Measurements from ENCODE around the gene TRAFD1.
"Not testable (repeated sequence)": the region's sequence is repeated elsewhere in the genome, so short reads cannot be mapped to it uniquely, and the experiment has no call there.

Gene TRAFD1

GRCh38 chr12:112103758-112104503 lies 21.4 kb upstream of the TRAFD1 start:
- Histone ChIP-seq H3K4me1 (ENCODE audit: insufficient read depth, low read length) (peaks cover 28% of the 10 kb centered on the region), H3K9ac (ENCODE audit: low read length) (no peak overlapping the region), H3K4me3 (ENCODE audit: low read depth in 1 of 2, low read length in 2 of 2) (no peak overlapping the region), H3K27ac (ENCODE audit: low read depth, low read length) (no peak overlapping the region), H3K9me3 (ENCODE audit: low read length) (no peaks in the 10 kb centered on the region), H3K27me3 (ENCODE audit: control insufficient read depth in 1 of 2, insufficient read depth in 2 of 2, low read length in 2 of 2) (no peaks in the 10 kb centered on the region), H3K36me3 (ENCODE audit: insufficient read depth, low read length) (peaks cover 4% of the 10 kb centered on the region)

GRCh38 chr12:112105891-112106290 lies 19.5 kb upstream of the TRAFD1 start:
- Histone ChIP-seq H3K4me1 (ENCODE audit: insufficient read depth, low read length) (peaks cover 28% of the 10 kb centered on the region), H3K4me3 (ENCODE audit: low read depth in 1 of 2, low read length in 2 of 2) (no peak overlapping the region), H3K27ac (ENCODE audit: low read depth, low read length) (no peak overlapping the region), H3K9ac (ENCODE audit: low read length) (no peak overlapping the region), H3K27me3 (ENCODE audit: control insufficient read depth in 1 of 2, insufficient read depth in 2 of 2, low read length in 2 of 2) (no peaks in the 10 kb centered on the region), H3K9me3 (ENCODE audit: low read length) (no peaks in the 10 kb centered on the region), H3K36me3 (ENCODE audit: insufficient read depth, low read length) (peaks cover 4% of the 10 kb centered on the region)

- Histone ChIP-seq H3K9me3 (ENCODE audit: low read length) (no peaks in the 10 kb centered on the region), H3K9ac (ENCODE audit: low read length) (peak overlapping the region; percentile 69), H3K4me1 (ENCODE audit: insufficient read depth, low read length) (peaks cover 28% of the 10 kb centered on the region)
Observed at GRCh38 chr12:112107306-112108201, 17.8 kb upstream of the TRAFD1 start.

GRCh38 chr12:112108202-112109079 lies 16.9 kb upstream of the TRAFD1 start, which contains the start of gene NAA25:
Gene NAA25 (minus strand): TSS chr12:112108783. CDS start chr12:112108773, 10 bp downstream.
- Histone ChIP-seq H3K4me3 (ENCODE audit: low read depth in 1 of 2, low read length in 2 of 2) (peak within 1 kb of the TSS; percentile 69 to 99), H3K36me3 (ENCODE audit: insufficient read depth, low read length) (no peaks in the 10 kb centered on the region), H3K9ac (ENCODE audit: low read length) (peak within 1 kb of the TSS; percentile 99), H3K9me3 (ENCODE audit: low read length) (no peaks in the 10 kb centered on the region), H3K4me1 (ENCODE audit: insufficient read depth, low read length) (peaks cover 28% of the 10 kb centered on the region), H3K27ac (ENCODE audit: low read depth, low read length) (peak within 1 kb of the TSS; percentile 100), H3K27me3 (ENCODE audit: control insufficient read depth in 1 of 2, insufficient read depth in 2 of 2, low read length in 2 of 2) (no peaks in the 10 kb centered on the region)

More at GRCh38 chr12:112107306-112108201, 17.8 kb upstream of the TRAFD1 start:
- peak overlapping the region; percentile 69 to 99 for H3K4me3 ChIP-seq (ENCODE audit: low read depth in 1 of 2, low read length in 2 of 2)
- H3K36me3 ChIP-seq (ENCODE audit: insufficient read depth, low read length): no peaks in the 10 kb centered on the region
- peak overlapping the region; percentile 100 for H3K27ac ChIP-seq (ENCODE audit: low read depth, low read length)
- no peaks in the 10 kb centered on the region for H3K27me3 ChIP-seq (ENCODE audit: control insufficient read depth in 1 of 2, insufficient read depth in 2 of 2, low read length in 2 of 2)

GRCh38 chr12:112110787-112111662 lies 14.3 kb upstream of the TRAFD1 start:
- H3K27ac ChIP-seq (ENCODE audit: low read depth, low read length); H3K27me3 ChIP-seq (ENCODE audit: control insufficient read depth in 1 of 2, insufficient read depth in 2 of 2, low read length in 2 of 2); H3K9me3 ChIP-seq (ENCODE audit: low read length); H3K4me3 ChIP-seq (ENCODE audit: low read depth in 1 of 2, low read length in 2 of 2); H3K9ac ChIP-seq (ENCODE audit: low read length); H3K36me3 ChIP-seq (ENCODE audit: insufficient read depth, low read length): not testable (repeated sequence)
- peaks cover 18% of the 10 kb centered on the region for H3K4me1 ChIP-seq (ENCODE audit: insufficient read depth, low read length)

- Histone ChIP-seq H3K9ac (ENCODE audit: low read length) (no peak overlapping the region), H3K27me3 (ENCODE audit: control insufficient read depth in 1 of 2, insufficient read depth in 2 of 2, low read length in 2 of 2) (no peaks in the 10 kb centered on the region)
Observed at GRCh38 chr12:112111931-112112330, 13.4 kb upstream of the TRAFD1 start.

GRCh38 chr12:112112409-112113133 lies 12.8 kb upstream of the TRAFD1 start:
- Histone ChIP-seq H3K27ac (ENCODE audit: low read depth, low read length) (no peak overlapping the region), H3K36me3 (ENCODE audit: insufficient read depth, low read length) (no peaks in the 10 kb centered on the region), H3K9me3 (ENCODE audit: low read length) (no peaks in the 10 kb centered on the region), H3K27me3 (ENCODE audit: control insufficient read depth in 1 of 2, insufficient read depth in 2 of 2, low read length in 2 of 2) (no peaks in the 10 kb centered on the region), H3K9ac (ENCODE audit: low read length) (no peak overlapping the region), H3K4me3 (ENCODE audit: low read depth in 1 of 2, low read length in 2 of 2) (no peak overlapping the region), H3K4me1 (ENCODE audit: insufficient read depth, low read length) (peaks cover 15% of the 10 kb centered on the region)

More at GRCh38 chr12:112111931-112112330, 13.4 kb upstream of the TRAFD1 start:
- Histone ChIP-seq H3K9me3 (ENCODE audit: low read length) (no peaks in the 10 kb centered on the region), H3K4me3 (ENCODE audit: low read depth in 1 of 2, low read length in 2 of 2) (no peak overlapping the region), H3K36me3 (ENCODE audit: insufficient read depth, low read length) (no peaks in the 10 kb centered on the region), H3K4me1 (ENCODE audit: insufficient read depth, low read length) (peaks cover 18% of the 10 kb centered on the region), H3K27ac (ENCODE audit: low read depth, low read length) (no peak overlapping the region)

GRCh38 chr12:112115259-112116045 lies 9.9 kb upstream of the TRAFD1 start:
- Histone ChIP-seq H3K9me3 (ENCODE audit: low read length) (no peaks in the 10 kb centered on the region), H3K27ac (ENCODE audit: low read depth, low read length) (no peak overlapping the region), H3K27me3 (ENCODE audit: control insufficient read depth in 1 of 2, insufficient read depth in 2 of 2, low read length in 2 of 2) (no peaks in the 10 kb centered on the region), H3K4me3 (ENCODE audit: low read depth in 1 of 2, low read length in 2 of 2) (no peak overlapping the region), H3K36me3 (ENCODE audit: insufficient read depth, low read length) (no peaks in the 10 kb centered on the region), H3K4me1 (ENCODE audit: insufficient read depth, low read length) (peaks cover 11% of the 10 kb centered on the region), H3K9ac (ENCODE audit: low read length) (no peak overlapping the region)

- Histone ChIP-seq H3K4me3 (ENCODE audit: low read depth in 1 of 2, low read length in 2 of 2) (no peak overlapping the region), H3K9ac (ENCODE audit: low read length) (no peak overlapping the region), H3K9me3 (ENCODE audit: low read length) (no peaks in the 10 kb centered on the region), H3K36me3 (ENCODE audit: insufficient read depth, low read length) (no peaks in the 10 kb centered on the region), H3K27ac (ENCODE audit: low read depth, low read length) (no peak overlapping the region), H3K27me3 (ENCODE audit: control insufficient read depth in 1 of 2, insufficient read depth in 2 of 2, low read length in 2 of 2) (no peaks in the 10 kb centered on the region), H3K4me1 (ENCODE audit: insufficient read depth, low read length) (peaks cover 11% of the 10 kb centered on the region)
Observed at GRCh38 chr12:112116232-112117060, 8.9 kb upstream of the TRAFD1 start.
